ENCODE results near the gene DIAPH3. TPM values are rescaled to one million over a fixed set of nuclear protein-coding genes. Genes with fewer than 3 reads are reported as not detected.

Gene DIAPH3
- total and polyA plus RNA-seq, 2 donors (not counting 1 experiment from before 2014, with no cell fraction given): 0.03 to 0.10 TPM

DNA sequence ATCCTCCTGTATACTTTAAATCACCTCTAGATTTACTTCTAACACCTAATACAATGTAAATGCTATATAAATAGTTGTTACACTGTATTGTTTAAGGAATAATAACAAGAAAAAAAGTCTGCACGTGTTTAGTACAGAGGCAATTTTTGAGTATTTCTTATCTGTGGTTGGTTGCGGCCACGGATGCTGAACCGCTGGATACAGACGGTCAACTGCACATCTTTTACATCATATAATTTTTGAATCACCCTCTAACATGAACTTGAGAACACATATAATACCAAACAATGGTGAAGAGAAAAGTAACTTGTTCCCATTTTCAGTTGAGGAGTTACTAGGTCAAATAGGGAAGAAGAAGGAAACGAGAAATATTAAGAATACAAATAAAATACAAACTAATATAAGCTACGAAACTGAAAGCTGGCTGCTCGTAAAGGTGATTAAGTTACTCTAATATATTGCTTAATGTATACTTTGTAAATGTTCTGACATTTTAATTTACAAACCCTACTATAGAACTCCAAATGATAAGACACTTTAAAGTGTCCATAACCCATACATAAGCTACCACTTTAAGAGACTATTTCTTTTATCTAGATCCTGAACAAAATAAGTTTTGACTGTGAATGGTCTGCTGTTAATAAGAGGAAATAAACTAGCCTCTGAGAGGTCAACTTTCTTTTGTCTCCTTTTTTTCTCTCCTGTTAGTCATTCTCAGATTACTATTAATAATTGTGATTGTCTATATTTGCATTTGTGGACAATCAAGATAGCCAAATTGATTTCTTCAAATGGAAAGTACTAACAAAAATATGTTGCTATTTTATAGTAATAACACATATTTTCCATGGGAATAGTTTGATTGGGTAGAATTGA lies 457.4 kb downstream of the DIAPH3 start:
- no peak overlapping the region for H3K4me2 ChIP-seq (replicated peaks; ENCODE audit: low read depth, low read length, poor library complexity, severe bottlenecking)
- H2AFZ ChIP-seq (ENCODE audit: insufficient read depth, low read depth, low read length, poor library complexity, severe bottlenecking): no peak overlapping the region
- CTCF ChIA-PET: no interaction called here
- no peaks in the 10 kb centered on the region for H3K36me3 ChIP-seq (replicated peaks in 1 of 2; ENCODE audit: control extremely low read depth in 1 of 2, control insufficient read depth in 1 of 2, extremely low read depth in 1 of 2, insufficient read depth in 2 of 2, low read length in 1 of 2)
- no peak for ATAC-seq (ENCODE audit: low read depth)
- no peaks in the 10 kb centered on the region for H3K9me3 Mint-ChIP-seq (ENCODE audit: insufficient read depth)
- H3K79me2 ChIP-seq (ENCODE audit: control insufficient read depth, insufficient read depth, low read length): no peaks in the 10 kb centered on the region
- no peaks in the 10 kb centered on the region for H3K9me3 ChIP-seq (ENCODE audit: control extremely low read depth in 1 of 3, control insufficient read depth in 2 of 3, insufficient read depth in 1 of 3, low read length in 2 of 3)
- H4K20me1 ChIP-seq (ENCODE audit: control insufficient read depth, insufficient read depth, low read length, poor library complexity, severe bottlenecking): no peaks in the 10 kb centered on the region
- H3K27me3 Mint-ChIP-seq: no peaks in the 10 kb centered on the region
- no CpG with 5 or more reads among the region's 8 CpGs for WGBS (ENCODE audit: insufficient coverage)
- H3K4me3 ChIP-seq (ENCODE audit: control extremely low read depth in 1 of 5, extremely low read depth in 1 of 5, insufficient read depth in 1 of 5, low read depth in 2 of 5, low read length in 4 of 5): no peak overlapping the region
- DNase-seq: no peak
- H3K9ac ChIP-seq (ENCODE audit: low read length): no peak overlapping the region
- H3K4me1 ChIP-seq (ENCODE audit: control insufficient read depth in 2 of 2, insufficient read depth in 2 of 2, low read length in 2 of 2): no peaks in the 10 kb centered on the region
- H3K4me1 Mint-ChIP-seq: no peaks in the 10 kb centered on the region
- no peaks in the 10 kb centered on the region for H3K27me3 ChIP-seq (replicated peaks in 1 of 4; ENCODE audit: control extremely low read depth in 1 of 4, control insufficient read depth in 3 of 4, insufficient read depth in 4 of 4, low read length in 3 of 4)
- intact Hi-C loops (cut with micrococcal nuclease): no loop called here
- H3K27ac ChIP-seq (ENCODE audit: low read length in 2 of 2): no peak overlapping the region
- POLR2A ChIA-PET: no interaction called here
- H3K27ac Mint-ChIP-seq: no peak overlapping the region
- no peak for TF ChIP-seq EZH2 (IDR thresholded peaks at IDR 0.05; ENCODE audit: borderline replicate concordance, insufficient read depth, low read depth, low read length, poor library complexity, severe bottlenecking)
- TF ChIP-seq, protein P1, sequence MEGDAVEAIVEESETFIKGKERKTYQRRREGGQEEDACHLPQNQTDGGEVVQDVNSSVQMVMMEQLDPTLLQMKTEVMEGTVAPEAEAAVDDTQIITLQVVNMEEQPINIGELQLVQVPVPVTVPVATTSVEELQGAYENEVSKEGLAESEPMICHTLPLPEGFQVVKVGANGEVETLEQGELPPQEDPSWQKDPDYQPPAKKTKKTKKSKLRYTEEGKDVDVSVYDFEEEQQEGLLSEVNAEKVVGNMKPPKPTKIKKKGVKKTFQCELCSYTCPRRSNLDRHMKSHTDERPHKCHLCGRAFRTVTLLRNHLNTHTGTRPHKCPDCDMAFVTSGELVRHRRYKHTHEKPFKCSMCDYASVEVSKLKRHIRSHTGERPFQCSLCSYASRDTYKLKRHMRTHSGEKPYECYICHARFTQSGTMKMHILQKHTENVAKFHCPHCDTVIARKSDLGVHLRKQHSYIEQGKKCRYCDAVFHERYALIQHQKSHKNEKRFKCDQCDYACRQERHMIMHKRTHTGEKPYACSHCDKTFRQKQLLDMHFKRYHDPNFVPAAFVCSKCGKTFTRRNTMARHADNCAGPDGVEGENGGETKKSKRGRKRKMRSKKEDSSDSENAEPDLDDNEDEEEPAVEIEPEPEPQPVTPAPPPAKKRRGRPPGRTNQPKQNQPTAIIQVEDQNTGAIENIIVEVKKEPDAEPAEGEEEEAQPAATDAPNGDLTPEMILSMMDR (IDR thresholded peaks at IDR 0.05): no peak
- no peak overlapping the region for H3K4me3 Mint-ChIP-seq

DNA sequence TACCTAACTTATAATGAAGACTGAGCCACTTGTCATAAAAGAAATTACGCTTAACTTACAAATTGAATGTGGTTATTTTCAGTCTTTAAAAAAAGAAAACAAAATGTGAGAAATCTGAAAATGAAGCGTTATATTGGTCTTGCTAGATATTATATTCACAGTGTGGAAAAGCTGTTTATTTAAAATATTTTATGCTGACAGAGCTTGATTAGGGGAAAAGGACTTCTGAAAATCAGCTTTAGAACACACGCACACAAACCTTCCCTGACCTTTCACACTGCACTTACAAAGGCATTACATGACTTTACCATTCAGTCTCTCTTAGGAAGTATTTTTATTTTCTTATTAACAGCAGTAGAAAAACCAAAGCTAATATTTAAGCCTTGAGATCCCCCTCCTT lies 461.5 kb downstream of the DIAPH3 start:
- Mint-ChIP-seq H3K9me3 (ENCODE audit: insufficient read depth) (no peaks in the 10 kb centered on the region), H3K27ac (no peak overlapping the region), H3K27me3 (no peaks in the 10 kb centered on the region), H3K4me1 (no peaks in the 10 kb centered on the region), H3K4me3 (no peak overlapping the region)
- no peak overlapping the region for H3K4me3 ChIP-seq (ENCODE audit: control extremely low read depth in 1 of 5, extremely low read depth in 1 of 5, insufficient read depth in 1 of 5, low read depth in 2 of 5, low read length in 4 of 5)
- H4K20me1 ChIP-seq (ENCODE audit: control insufficient read depth, insufficient read depth, low read length, poor library complexity, severe bottlenecking): no peaks in the 10 kb centered on the region
- H3K4me1 ChIP-seq (ENCODE audit: control insufficient read depth in 2 of 2, insufficient read depth in 2 of 2, low read length in 2 of 2): no peaks in the 10 kb centered on the region
- ATAC-seq (ENCODE audit: low read depth) (no peak), DNase-seq (no peak)
- H3K27ac ChIP-seq (ENCODE audit: low read length in 2 of 2): no peak overlapping the region
- no peak overlapping the region for H2AFZ ChIP-seq (ENCODE audit: insufficient read depth, low read depth, low read length, poor library complexity, severe bottlenecking)
- intact Hi-C loops (cut with micrococcal nuclease): no loop called here
- no peaks in the 10 kb centered on the region for H3K79me2 ChIP-seq (ENCODE audit: control insufficient read depth, insufficient read depth, low read length)
- no peaks in the 10 kb centered on the region for H3K36me3 ChIP-seq (replicated peaks in 1 of 2; ENCODE audit: control extremely low read depth in 1 of 2, control insufficient read depth in 1 of 2, extremely low read depth in 1 of 2, insufficient read depth in 2 of 2, low read length in 1 of 2)
- ChIA-PET POLR2A (no interaction called here), CTCF (no interaction called here)
- H3K27me3 ChIP-seq (replicated peaks in 1 of 4; ENCODE audit: control extremely low read depth in 1 of 4, control insufficient read depth in 3 of 4, insufficient read depth in 4 of 4, low read length in 3 of 4): no peaks in the 10 kb centered on the region
- H3K9ac ChIP-seq (ENCODE audit: low read length): no peak overlapping the region
- WGBS (ENCODE audit: insufficient coverage): no CpG with 5 or more reads among the region's 3 CpGs
- TF ChIP-seq, protein P1 (IDR thresholded peaks at IDR 0.05): no peak
- no peak for TF ChIP-seq EZH2 (IDR thresholded peaks at IDR 0.05; ENCODE audit: borderline replicate concordance, insufficient read depth, low read depth, low read length, poor library complexity, severe bottlenecking)
- H3K4me2 ChIP-seq (replicated peaks; ENCODE audit: low read depth, low read length, poor library complexity, severe bottlenecking): no peak overlapping the region
- no peaks in the 10 kb centered on the region for H3K9me3 ChIP-seq (ENCODE audit: control extremely low read depth in 1 of 3, control insufficient read depth in 2 of 3, insufficient read depth in 1 of 3, low read length in 2 of 3)
